Endothelial cell (in vitro differentiated cells): ENCODE data around the gene OPA3. TPM values are rescaled to one million over a fixed set of nuclear protein-coding genes. Genes with fewer than 3 reads are reported as not detected.

Experiments used
- DNase-seq: peaks from one replicate; pipeline ENCODE4 v3.0.0; 2021; ENCODE audit warnings: low spot score
- H3K27ac Mint-ChIP-seq: one replicate; pipeline ENCODE4 v1.8.0; 2021; ENCODE audit warnings: mixed read lengths, inconsistent platforms; ENCODE audit not compliant: unreplicated experiment
- H3K27me3 Mint-ChIP-seq: one replicate; pipeline ENCODE4 v1.8.0; 2021; ENCODE audit warnings: mild to moderate bottlenecking, moderate library complexity, mixed read lengths, inconsistent platforms; ENCODE audit not compliant: unreplicated experiment
- H3K36me3 Mint-ChIP-seq: one replicate; pipeline ENCODE4 v1.8.0; 2021; ENCODE audit warnings: mild to moderate bottlenecking, low read depth, mixed read lengths, inconsistent platforms; ENCODE audit not compliant: unreplicated experiment
- H3K4me1 Mint-ChIP-seq: one replicate; pipeline ENCODE4 v1.8.0; 2021; ENCODE audit warnings: mild to moderate bottlenecking, mixed read lengths, inconsistent platforms; ENCODE audit not compliant: unreplicated experiment
- H3K4me3 Mint-ChIP-seq: one replicate; pipeline ENCODE4 v1.8.0; 2021; ENCODE audit warnings: mild to moderate bottlenecking, mixed read lengths, inconsistent platforms; ENCODE audit not compliant: unreplicated experiment
- H3K9me3 Mint-ChIP-seq: one replicate; pipeline ENCODE4 v1.8.0; 2021; ENCODE audit warnings: mixed read lengths, inconsistent platforms; ENCODE audit not compliant: unreplicated experiment
- CTCF ChIP-seq: fragments of 200-600 bp; sonication (generic); IDR thresholded peaks from one replicate; pipeline ENCODE4 v1.5.0; 2021; ENCODE audit warnings: antibody characterized with exemption; ENCODE audit not compliant: unreplicated experiment
- total RNA-seq: library from RNA; stranded (reverse); fragmentation: NEBNext Ultra II Directional; extraction: Animal tissue kit (Norgen Biotek cat#: 25700); gene quantifications from one replicate; pipeline ENCODE4 v1.2.1, GENCODE V29; 2021; ENCODE audit not compliant: unreplicated experiment

OPA3 gene
- total RNA-seq, 1 donor from 2014 or later = 13.4 TPM

GRCh38 chr19:45517238-45517637, 67.4 kb downstream of the OPA3 start:
- peak overlapping the region; percentile 70 for H3K4me3 Mint-ChIP-seq
- no peak for TF ChIP-seq CTCF
- H3K9me3 Mint-ChIP-seq = no peaks in the 10 kb centered on the region
- peak overlapping the region; percentile 86 for H3K27ac Mint-ChIP-seq
- peaks cover 10% of the 10 kb centered on the region for H3K27me3 Mint-ChIP-seq
- peaks cover 22% of the 10 kb centered on the region for H3K36me3 Mint-ChIP-seq
- peaks cover 35% of the 10 kb centered on the region for H3K4me1 Mint-ChIP-seq
- no peak for DNase-seq

GRCh38 chr19:45515807-45516401, 68.7 kb downstream of the OPA3 start:
- Mint-ChIP-seq H3K27ac (peak overlapping the region; percentile 86), H3K27me3 (peaks cover 7% of the 10 kb centered on the region), H3K36me3 (peaks cover 27% of the 10 kb centered on the region), H3K4me3 (no peak overlapping the region), H3K4me1 (peaks cover 46% of the 10 kb centered on the region), H3K9me3 (no peaks in the 10 kb centered on the region)
- TF ChIP-seq CTCF = no peak
- no peak for DNase-seq

- peak overlapping the region; percentile 59 for H3K4me3 Mint-ChIP-seq
- peaks cover 27% of the 10 kb centered on the region for H3K36me3 Mint-ChIP-seq
- H3K4me1 Mint-ChIP-seq = peaks cover 50% of the 10 kb centered on the region
- H3K27ac Mint-ChIP-seq = peak overlapping the region; percentile 86
- DNase-seq = no peak
- H3K9me3 Mint-ChIP-seq = no peaks in the 10 kb centered on the region
- no peak for TF ChIP-seq CTCF
- H3K27me3 Mint-ChIP-seq = peaks cover 7% of the 10 kb centered on the region
Observed at GRCh38 chr19:45515081-45515624, 69.4 kb downstream of the OPA3 start.

- H3K4me3 Mint-ChIP-seq = peak overlapping the region; percentile 59
- peaks cover 56% of the 10 kb centered on the region for H3K4me1 Mint-ChIP-seq
- peaks cover 29% of the 10 kb centered on the region for H3K36me3 Mint-ChIP-seq
- peaks cover 10% of the 10 kb centered on the region for H3K27me3 Mint-ChIP-seq
- H3K9me3 Mint-ChIP-seq = no peaks in the 10 kb centered on the region
- no peak for TF ChIP-seq CTCF
- H3K27ac Mint-ChIP-seq = peak overlapping the region; percentile 87
- no peak for DNase-seq
Observed at GRCh38 chr19:45514376-45515051, 70.1 kb downstream of the OPA3 start.
